Hepatocyte (in vitro differentiated cells): ENCODE measurements around the gene P2RY2. TPM values are rescaled to one million over a fixed set of nuclear protein-coding genes. Genes with fewer than 3 reads are reported as not detected.

Experiments
- DNase-seq: peaks from one replicate; pipeline ENCODE4 v3.0.0-alpha.2; 2016; ENCODE audit warnings: low spot score
- H2AFZ ChIP-seq: fragments of 200-600 bp; sonication (generic); 2 replicates; pipeline ENCODE4 v1.6.0; 2016; ENCODE audit warnings: antibody characterized with exemption, mild to moderate bottlenecking
- H3K27ac ChIP-seq: fragments of 200-600 bp; sonication (generic); 2 replicates; pipeline ENCODE4 v1.5.1; 2016; ENCODE audit warnings: mild to moderate bottlenecking
- H3K27me3 ChIP-seq: fragments of 200-600 bp; sonication (generic); 2 replicates; pipeline ENCODE4 v1.6.1; 2016
- H3K36me3 ChIP-seq: fragments of 200-600 bp; sonication (generic); replicated peaks from 2 replicates; pipeline ENCODE4 v1.5.1; 2016; ENCODE audit warnings: low read depth; ENCODE audit not compliant: insufficient read depth
- H3K4me1 ChIP-seq: fragments of 200-600 bp; sonication (generic); 2 replicates; pipeline ENCODE4 v1.5.1; 2016; ENCODE audit warnings: mild to moderate bottlenecking, moderate library complexity; ENCODE audit not compliant: insufficient read depth
- H3K4me2 ChIP-seq: fragments of 200-600 bp; sonication (generic); 2 replicates; pipeline ENCODE4 v1.6.0; 2016
- H3K4me3 ChIP-seq: fragments of 200-600 bp; sonication (generic); 2 replicates; pipeline ENCODE4 v1.5.1; 2016; ENCODE audit warnings: mild to moderate bottlenecking
- H3K79me2 ChIP-seq: fragments of 200-600 bp; sonication (generic); 2 replicates; pipeline ENCODE4 v1.6.0; 2017; ENCODE audit warnings: mild to moderate bottlenecking
- H3K9me2 ChIP-seq: fragments of 200-600 bp; sonication (generic); replicated peaks from 2 replicates; pipeline ENCODE4 v1.6.0; 2017; ENCODE audit warnings: mild to moderate bottlenecking; ENCODE audit not compliant: insufficient read depth
- H3K9me3 ChIP-seq: fragments of 200-600 bp; sonication (generic); 2 replicates; pipeline ENCODE4 v1.5.1; 2016; ENCODE audit warnings: low read depth, mild to moderate bottlenecking
- H4K20me1 ChIP-seq: fragments of 200-600 bp; sonication (generic); 2 replicates; pipeline ENCODE4 v1.6.0; 2016; ENCODE audit warnings: mild to moderate bottlenecking; ENCODE audit not compliant: insufficient read depth, poor library complexity, severe bottlenecking
- CTCF ChIP-seq: fragments of 200-600 bp; sonication (generic); IDR thresholded peaks from 2 replicates; pipeline ENCODE4 v1.5.1; 2016; ENCODE audit warnings: antibody characterized with exemption, mild to moderate bottlenecking; ENCODE audit not compliant: poor library complexity
- EZH2 ChIP-seq: fragments of 200-600 bp; sonication (generic); IDR thresholded peaks from 2 replicates; pipeline ENCODE4 v1.6.1; 2016; ENCODE audit warnings: antibody characterized with exemption, mild to moderate bottlenecking, borderline replicate concordance
- EZH2phosphoT487 ChIP-seq: fragments of 200-600 bp; sonication (generic); IDR thresholded peaks from one replicate; pipeline ENCODE4 v1.6.1; 2018; ENCODE audit warnings: antibody characterized with exemption, mild to moderate bottlenecking, low read depth, moderate library complexity; ENCODE audit not compliant: unreplicated experiment, severe bottlenecking
- WGBS: methylation state at CpG from one replicate; pipeline ENCODE4 v1.1.6; 2016; ENCODE audit warnings: low lambda C conversion rate; ENCODE audit errors: missing lambda C conversion rate; 5-methylcytosine and 5-hydroxymethylcytosine counted together
- polyA plus RNA-seq: library from polyadenylated mRNA; unstranded; fragments of >200 nt; fragmentation: Nextera tagmentation; extraction: Ambion mirVana; gene quantifications from 2 replicates; pipeline ENCODE4 v1.2.1, GENCODE V29; 2016
- total RNA-seq: library from RNA; depleted of rRNA; stranded (reverse); fragments of >200 nt; gene quantifications from 2 replicates; pipeline ENCODE4 v1.2.3, GENCODE V29; 2014

The P2RY2 gene
- total and polyA plus RNA-seq, 2 experiments from 2014 or later: 2.5 to 6.3 TPM

DNA sequence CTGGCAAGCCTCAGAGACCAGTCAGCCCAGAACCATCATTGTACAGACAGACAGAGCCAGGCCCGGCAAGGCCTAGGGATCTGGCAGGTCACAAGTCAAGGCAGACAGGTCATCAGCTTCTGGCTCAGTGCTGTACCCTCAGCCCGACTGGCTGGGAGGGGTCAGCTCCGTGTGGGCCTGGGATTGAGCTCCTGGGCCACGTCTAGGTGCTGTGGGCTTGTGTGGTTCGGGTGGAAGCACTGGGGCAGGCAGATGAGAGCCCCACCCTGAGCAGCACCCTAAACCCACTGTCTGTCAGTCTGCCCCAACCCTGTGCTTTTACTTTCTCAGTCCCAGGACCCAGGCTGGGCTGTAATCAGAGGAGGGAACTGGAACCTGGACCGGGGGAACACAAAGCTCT is 26.9 kb upstream of the P2RY2 start:
- Histone ChIP-seq H3K9me2 (no peaks in the 10 kb centered on the region), H4K20me1 (no peaks in the 10 kb centered on the region), H3K27ac (no peak overlapping the region), H3K4me2 (no peak overlapping the region), H3K4me1 (peaks cover 11% of the 10 kb centered on the region), H3K9me3 (no peaks in the 10 kb centered on the region), H2AFZ (no peak overlapping the region), H3K36me3 (no peaks in the 10 kb centered on the region), H3K4me3 (no peak overlapping the region), H3K79me2 (no peaks in the 10 kb centered on the region), H3K27me3 (no peaks in the 10 kb centered on the region)
- 70% methylated on average over 6 of the region's 6 CpGs for WGBS
- TF ChIP-seq CTCF (no peak), EZH2 (no peak), EZH2phosphoT487 (no peak)
- DNase-seq: no peak

- Histone ChIP-seq H3K36me3 (no peaks in the 10 kb centered on the region), H3K27me3 (no peaks in the 10 kb centered on the region), H3K4me2 (no peak overlapping the region), H2AFZ (no peak overlapping the region), H3K9me2 (no peaks in the 10 kb centered on the region), H3K79me2 (no peaks in the 10 kb centered on the region), H4K20me1 (no peaks in the 10 kb centered on the region), H3K9me3 (no peaks in the 10 kb centered on the region), H3K27ac (no peak overlapping the region), H3K4me3 (no peak overlapping the region), H3K4me1 (peaks cover 11% of the 10 kb centered on the region)
- no peak for TF ChIP-seq CTCF
- no peak for TF ChIP-seq EZH2phosphoT487
- no peak for TF ChIP-seq EZH2
- WGBS: 100% methylated on average over 1 of the region's 1 CpG
- no peak for DNase-seq
Measured at GRCh38 chr11:73192272-73192671, 25.8 kb upstream of the P2RY2 start.

DNA sequence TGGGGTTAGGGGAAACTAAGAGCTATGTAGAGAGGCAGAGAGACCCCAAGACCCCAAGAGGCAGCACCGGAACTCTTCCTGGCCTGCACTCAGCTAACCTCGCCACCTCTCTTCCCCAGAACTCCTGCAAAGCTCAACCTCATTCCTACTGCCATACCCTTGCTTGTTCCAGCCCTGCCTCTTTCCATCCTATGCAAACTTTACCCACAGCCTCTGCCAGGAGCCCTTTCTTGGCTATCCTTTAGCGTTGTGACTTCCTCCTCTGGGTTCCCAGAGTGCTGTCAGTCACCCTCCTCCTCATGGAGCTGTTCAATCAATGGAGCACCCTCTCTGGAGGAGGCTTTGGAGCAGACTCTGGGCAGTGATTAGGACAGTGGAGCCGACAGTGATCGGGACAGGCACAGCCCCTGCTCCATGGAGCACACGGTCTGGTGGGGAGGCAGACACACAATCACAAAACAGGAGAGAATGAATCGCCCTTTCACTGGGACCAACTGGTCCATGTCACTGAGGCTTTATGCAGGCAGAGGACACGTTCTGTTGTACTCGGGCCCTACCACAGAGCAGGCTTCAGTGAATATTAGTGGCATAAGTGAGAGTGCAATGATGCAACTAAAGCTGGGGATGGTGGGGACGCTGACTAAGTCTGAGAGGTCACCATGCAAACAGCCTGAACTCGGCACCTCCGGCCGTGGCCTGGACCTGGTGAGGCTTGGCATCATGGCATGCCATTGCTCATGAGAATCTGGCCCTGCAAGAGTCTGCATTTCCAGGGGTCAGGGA is 24.6 kb upstream of the P2RY2 start:
- Histone ChIP-seq H3K27me3 (no peaks in the 10 kb centered on the region), H3K4me1 (peaks cover 11% of the 10 kb centered on the region), H3K36me3 (no peaks in the 10 kb centered on the region), H3K79me2 (no peaks in the 10 kb centered on the region), H3K27ac (peak overlapping the region; percentile 72), H3K4me3 (no peak overlapping the region), H3K4me2 (no peak overlapping the region), H3K9me3 (no peaks in the 10 kb centered on the region), H3K9me2 (no peaks in the 10 kb centered on the region), H4K20me1 (no peaks in the 10 kb centered on the region), H2AFZ (no peak overlapping the region)
- WGBS: 81% methylated on average over 13 of the region's 13 CpGs
- TF ChIP-seq CTCF (no peak), EZH2phosphoT487 (no peak), EZH2 (no peak)
- DNase-seq: no peak
